Ovary (tissue), 3 donors: ENCODE data around the gene FUOM.
A peak's percentile ranks its signal among the peaks of the same experiment; 100 is the strongest.

Experiments used
- EP300 ChIP-seq: sonication (generic); formaldehyde crosslinking; IDR thresholded peaks from one replicate; pipeline ENCODE4 v1.6.1; 2017; ENCODE audit warnings: antibody characterized with exemption
- POLR2A ChIP-seq: fragments of 450-650 bp; IDR thresholded peaks from one replicate; pipeline ENCODE4 v1.6.1; 2017; ENCODE audit warnings: antibody characterized with exemption, mild to moderate bottlenecking, moderate library complexity
- TF ChIP-seq, protein P1 (sequence below), 3 donors: fragments of 450-650 bp in 2 of 3; fragments of 200-600 bp in 1 of 3; IDR thresholded peaks; one replicate each; pipeline versions ENCODE4 v1.5.1 to v1.8.0; 2016 to 2022; ENCODE audit warnings: antibody characterized with exemption in 3 of 3, mild to moderate bottlenecking in 1 of 3
- donor health status: DM: no; HTN: no; CAD: no.

DNA sequence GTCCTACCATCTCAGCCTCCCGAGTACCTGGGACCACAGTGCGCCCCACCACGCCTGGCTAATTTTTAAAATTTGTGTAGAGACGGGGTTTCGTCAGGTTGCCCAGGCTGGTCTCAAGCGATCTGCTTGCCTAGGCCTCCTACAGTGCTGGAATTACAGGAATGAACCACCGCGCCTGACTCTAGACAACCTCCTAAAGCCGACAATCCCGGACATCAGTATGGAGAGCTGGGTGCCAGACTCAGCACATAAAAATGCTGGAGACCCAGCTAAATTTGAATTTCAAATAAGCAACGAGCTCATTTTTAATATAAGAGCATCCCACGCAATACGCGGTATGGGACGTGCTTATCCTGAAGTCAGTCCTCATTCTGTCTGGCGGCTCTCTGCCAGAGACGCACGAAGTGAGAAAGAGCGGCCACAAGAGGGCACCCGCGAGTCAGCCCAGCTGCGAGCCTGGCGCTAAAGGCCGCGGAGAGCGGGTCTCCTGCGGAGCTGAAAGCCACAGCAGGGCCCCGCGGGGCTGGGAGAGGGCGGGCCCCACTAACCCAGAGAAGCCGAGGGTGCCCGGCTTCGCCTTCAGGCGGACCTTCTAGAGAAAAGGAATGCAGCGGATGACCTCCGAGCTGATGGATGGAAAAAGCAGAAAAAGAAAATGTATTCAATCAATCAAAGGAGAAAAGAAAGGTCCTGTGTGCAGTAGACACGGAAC, 28.2 kb downstream of the FUOM start:
- TF ChIP-seq, protein P1, sequence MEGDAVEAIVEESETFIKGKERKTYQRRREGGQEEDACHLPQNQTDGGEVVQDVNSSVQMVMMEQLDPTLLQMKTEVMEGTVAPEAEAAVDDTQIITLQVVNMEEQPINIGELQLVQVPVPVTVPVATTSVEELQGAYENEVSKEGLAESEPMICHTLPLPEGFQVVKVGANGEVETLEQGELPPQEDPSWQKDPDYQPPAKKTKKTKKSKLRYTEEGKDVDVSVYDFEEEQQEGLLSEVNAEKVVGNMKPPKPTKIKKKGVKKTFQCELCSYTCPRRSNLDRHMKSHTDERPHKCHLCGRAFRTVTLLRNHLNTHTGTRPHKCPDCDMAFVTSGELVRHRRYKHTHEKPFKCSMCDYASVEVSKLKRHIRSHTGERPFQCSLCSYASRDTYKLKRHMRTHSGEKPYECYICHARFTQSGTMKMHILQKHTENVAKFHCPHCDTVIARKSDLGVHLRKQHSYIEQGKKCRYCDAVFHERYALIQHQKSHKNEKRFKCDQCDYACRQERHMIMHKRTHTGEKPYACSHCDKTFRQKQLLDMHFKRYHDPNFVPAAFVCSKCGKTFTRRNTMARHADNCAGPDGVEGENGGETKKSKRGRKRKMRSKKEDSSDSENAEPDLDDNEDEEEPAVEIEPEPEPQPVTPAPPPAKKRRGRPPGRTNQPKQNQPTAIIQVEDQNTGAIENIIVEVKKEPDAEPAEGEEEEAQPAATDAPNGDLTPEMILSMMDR (IDR thresholded peaks at IDR 0.05) = peak; percentile 62 to 97 (median 76)
- TF ChIP-seq POLR2A (no peak), EP300 (no peak)
